GM04504 (cell line): Measurements from ENCODE around the gene NUP210L.
"Not testable (repeated sequence)": the region's sequence is repeated elsewhere in the genome, so short reads cannot be mapped to it uniquely, and the experiment has no call there.

Experiments
- DNase-seq: peaks from one replicate; pipeline ENCODE4 v3.0.0-alpha.2; 2012; ENCODE audit warnings: low read depth

Gene NUP210L

DNA sequence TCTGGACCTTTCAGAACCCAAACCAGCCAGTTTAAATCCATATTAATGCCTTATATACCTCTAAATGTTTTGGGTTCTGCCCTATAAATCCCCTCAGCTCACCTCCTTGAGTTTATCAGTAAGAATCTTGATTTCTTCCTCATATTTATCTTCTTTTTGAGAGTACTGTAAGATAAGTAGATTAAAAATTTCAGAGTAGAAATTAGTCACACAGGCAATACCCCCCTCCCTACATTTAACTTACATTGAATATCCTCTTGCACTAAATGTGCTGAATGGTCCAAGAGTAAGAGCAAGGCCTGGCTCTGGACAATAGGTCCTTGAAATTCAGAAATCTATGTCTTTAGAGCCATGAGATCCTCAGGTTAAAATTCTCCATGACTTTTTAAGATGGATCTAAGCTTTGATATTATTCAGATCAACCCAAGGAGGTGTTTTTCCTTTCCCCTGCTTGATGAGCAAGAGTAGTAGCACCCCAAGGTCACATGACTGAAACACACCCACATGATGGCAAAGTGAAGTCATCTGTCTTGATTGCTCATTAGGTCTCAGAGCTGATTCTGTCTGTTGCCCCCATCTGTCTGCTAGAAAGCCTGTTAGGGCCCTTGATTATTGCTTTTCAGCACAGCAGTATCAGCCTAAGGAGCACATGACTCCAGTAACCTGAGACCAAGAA is 15.8 kb upstream of the NUP210L start:
- DNase-seq, result no peak

DNA sequence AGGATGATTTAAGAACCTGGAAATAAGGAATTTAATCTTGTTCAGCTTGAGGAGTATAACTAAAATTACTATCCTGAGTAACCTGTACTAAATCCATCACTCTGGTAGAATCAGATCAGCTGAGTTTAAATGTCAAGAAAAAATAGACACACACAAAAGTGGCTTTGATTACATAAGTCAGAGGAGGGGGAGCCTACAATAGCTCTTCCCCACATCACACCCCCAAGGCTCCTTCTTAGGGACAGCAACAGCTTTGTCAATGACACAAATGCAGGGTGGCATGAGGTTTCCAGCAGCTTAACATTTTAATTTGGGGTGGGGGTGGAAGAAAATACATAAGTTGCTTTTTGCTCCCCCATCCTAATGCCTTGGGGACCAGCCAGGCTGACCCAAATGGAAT is 12.6 kb upstream of the NUP210L start:
- DNase-seq, result no peak

DNA sequence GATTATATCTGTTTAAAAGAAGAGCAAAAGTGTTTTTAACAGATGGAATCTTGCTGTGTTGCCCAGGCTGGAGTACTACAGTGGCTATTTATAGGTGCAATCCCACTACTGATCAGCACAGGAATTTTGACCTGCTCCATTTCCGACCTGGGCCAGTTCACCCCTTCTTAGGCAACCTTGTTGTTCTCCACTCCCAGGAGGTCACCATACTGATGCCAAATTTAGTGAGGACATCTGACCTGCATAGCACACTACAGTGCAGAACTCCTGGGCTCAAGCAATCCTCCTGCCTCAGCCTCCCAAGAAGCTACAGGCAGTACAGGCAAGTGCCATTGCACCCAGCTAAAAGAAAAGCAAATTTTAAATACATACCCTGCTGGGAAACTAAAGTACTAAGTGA is 11.3 kb upstream of the NUP210L start:
- DNase-seq, result no peak

DNA sequence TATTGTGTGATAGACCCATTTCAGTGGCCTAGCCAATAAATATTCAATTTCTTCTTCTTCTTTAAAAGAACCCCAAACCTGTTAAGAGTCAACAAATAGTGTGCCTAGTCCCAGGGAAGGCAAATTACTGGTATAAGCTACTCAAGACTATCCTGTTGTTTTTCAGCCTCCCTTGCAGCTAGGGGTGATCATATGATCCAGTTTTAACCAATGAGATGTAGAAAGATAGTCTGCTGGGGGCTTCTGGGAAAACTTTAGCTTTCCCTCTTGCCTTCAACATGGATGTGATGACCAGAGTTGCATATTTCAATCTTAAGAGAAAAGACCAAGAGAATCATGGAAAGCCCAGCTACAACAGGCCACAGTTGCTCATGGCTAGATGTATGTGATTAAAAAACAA is 4.7 kb upstream of the NUP210L start:
- no peak for DNase-seq

DNA sequence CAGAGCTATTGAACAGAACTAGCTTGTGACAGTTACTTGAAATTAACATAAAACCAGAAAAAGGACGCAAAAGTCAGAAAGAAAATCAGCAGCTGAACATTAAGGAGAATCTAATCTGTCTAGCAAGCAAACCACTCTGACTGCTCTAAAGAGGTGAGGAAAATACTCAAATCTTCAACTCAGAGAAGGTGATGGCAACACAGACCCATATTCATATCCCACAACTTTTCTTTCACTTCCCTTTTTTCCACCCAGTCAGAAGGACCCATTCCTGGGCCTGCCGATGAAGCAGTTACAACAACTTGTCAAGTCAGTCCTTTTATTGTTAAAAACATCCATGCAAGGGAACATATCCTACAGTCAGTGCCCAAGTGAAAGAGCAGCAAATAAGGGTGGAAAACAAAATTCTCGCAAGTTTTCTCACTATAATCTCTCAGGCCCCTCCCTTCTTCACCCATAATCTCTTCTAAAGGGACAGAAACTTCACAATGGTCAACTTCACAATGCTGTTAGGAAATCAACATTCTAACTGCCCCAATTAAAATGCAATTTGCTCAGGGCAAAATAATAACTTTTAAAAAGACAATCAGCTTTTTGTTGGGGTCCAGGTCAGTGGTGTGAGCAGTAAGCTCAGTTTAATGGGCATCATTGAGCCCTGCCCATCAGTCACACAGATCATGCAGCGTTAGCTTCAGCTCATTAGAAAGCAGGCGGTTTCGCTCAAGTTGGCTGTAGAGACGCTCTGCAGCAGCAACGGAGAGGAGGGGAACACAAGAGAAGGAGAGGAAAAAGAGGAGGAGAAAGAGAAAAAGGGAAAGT is 3.6 kb upstream of the NUP210L start:
- DNase-seq, result no peak

DNA sequence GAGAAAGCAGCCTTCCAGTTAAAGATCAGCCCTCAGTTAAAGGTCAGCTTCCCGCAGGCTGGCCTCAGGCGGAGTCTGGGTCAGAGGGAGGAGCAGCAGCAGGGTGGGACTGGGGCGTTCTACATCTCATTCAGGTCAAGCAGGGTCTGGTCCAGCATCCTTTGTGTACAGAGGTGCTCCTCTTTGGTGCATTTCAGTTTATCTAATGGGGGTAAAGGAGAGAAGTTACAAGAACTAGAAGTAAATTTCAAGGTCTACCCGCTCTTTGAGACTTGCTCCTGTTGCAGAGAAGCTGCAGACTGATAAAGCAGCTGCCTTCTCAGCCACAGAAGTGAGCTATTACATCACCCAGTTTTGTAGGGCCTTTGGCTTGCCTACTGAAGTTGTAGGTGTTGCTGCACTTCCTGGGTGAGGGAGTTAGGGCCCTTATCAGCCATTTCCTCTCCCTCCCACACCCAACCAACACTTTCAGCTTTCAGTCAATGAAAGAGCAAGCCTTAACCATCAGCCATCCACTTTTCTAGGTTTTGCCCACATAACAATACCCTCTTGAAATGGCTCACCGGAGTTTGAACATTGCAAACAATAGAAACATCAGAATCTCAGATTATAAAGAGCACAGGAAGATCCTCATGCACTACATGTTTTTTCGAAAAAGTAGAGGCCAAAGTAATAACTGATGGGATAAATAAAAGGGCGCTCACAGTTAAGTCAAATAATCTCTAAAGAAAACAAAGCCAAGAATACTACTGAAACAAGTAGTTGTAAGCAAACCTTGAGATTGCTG is 2.8 kb upstream of the NUP210L start:
- DNase-seq, result no peak

DNA sequence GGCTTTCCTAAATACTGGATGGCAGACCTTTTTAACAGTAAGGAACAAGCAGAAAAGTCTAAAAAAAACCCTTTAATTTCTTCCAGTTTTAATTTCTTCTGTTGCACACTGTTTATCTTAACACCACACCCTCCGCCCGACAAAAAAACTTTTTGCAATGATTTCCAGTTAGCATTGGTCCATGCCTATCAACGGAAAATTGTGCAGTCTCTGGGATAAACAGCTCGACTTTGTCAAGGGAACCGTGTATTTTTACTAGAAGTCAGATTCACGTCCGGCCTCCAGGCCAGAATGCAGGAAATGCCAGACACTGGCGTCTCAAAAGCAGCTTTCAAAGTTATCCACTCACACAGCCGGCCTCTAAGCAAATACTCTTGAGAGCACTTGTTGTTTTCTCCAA is 378 bp upstream of the NUP210L start:
- DNase-seq, result no peak

DNA sequence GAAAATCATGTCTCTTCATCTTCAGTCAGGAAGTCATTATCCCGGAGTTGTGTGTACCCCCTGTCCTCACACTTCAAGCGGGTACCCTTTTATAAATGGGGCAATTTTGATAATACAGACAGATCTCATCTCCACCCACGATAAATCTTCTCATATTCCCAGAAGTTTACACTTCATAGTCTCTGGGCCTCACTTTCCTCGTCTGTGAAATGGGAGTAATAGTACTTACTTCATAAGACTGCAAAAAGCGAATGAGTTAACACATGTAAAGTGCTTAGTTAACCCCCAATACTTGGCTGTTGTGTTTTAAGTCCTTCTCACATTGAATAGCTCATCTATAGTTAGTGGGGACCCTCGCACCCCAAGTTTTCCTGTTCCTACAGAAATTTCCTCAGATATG is 820 bp downstream of the NUP210L start:
- DNase-seq, result no peak

DNA sequence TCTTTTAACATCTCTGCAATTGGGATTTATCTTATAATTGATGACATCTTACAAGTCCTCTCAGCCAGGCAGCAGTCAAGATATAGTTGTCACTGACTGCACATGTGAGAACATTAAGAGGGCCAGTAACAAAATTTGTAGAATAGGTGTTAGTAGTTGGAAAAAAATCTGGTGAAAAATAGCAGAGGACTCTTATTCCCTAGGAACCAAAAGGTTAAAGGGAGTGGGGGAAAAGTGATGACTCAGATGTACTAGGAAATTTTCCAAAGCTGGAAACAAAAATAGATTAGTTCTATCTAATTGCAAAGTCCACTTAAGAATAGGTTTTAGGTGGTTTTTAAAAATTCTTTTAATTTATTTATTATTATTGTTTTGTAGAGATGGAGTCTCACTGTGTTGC is 3.6 kb downstream of the NUP210L start:
- DNase-seq, result no peak

DNA sequence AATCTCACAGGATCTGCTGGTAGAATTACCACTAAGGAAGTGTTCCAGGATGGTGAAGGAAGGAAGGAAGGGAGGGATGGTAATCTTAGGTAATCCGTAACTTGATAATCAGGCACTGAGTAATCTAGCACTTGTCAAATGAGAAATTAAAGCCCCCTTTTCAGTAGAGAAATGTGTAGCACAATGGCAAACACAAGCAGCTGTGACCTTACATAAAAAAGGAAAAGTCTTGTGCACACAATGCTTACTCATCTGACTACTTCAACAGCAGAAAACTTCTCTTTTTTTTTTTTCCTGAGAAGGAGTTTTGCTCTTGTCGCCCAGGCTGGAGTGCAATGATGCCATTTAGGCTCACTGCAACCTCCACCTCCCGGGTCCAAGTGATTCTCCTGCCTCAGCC is 6.1 kb downstream of the NUP210L start:
- DNase-seq, result no peak

DNA sequence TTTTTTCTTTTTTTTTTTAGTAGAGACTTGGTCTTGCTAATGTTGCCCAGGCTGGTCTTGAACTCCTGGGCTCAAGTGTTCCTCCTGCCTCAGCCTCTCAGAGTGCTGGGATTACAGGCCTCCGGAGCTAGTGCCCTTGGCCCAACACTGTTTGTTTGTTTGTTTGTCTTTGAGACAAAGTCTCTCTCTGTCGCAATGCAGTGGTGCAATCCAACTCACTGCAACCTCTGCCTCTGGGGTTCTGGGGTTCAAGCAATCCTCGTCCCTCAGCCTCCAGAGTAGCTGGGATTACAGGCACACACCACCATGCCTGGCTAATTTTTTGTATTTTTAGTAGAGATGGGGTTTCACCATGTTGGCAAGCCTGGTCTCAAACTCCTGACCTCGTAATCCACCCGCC is 7.4 kb downstream of the NUP210L start:
- not testable (repeated sequence) for DNase-seq

DNA sequence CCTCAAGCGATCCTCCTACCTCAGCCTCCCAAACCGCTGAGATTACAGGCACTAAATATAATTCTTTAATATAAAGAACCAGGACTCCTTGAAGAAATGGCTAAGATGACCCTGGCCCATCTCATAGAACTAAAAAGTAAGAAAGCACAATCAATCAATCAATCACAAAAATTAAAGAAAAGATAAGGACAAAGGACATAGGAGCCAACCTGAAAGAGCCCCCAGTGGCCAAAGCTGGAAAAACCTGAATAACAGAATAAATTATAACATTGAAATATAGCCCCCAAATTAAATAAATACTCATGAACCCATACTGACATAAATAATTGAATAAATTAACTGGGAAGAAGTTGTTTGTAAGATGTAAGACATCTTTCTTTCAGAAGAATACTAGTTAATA is 8.9 kb downstream of the NUP210L start:
- DNase-seq, result no peak

DNA sequence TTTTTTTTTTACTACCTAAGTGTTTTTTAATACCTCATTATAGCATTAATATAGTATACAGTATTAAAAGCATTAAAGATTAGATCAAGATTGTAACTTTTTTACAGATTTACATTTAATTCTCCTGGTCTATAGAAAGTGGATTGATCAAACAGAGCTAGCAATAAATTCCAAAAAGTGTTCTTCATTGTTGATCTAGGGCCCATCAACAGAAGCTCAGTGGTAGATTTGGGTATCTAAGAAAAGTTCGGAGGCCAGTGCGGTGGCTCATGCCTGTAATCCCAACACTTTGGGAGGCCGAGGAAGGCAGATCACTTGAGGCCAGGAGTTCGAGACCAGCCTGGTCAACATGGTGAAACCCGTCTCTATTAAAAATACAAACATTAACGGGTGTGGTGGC is 12.5 kb downstream of the NUP210L start:
- DNase-seq, result no peak

DNA sequence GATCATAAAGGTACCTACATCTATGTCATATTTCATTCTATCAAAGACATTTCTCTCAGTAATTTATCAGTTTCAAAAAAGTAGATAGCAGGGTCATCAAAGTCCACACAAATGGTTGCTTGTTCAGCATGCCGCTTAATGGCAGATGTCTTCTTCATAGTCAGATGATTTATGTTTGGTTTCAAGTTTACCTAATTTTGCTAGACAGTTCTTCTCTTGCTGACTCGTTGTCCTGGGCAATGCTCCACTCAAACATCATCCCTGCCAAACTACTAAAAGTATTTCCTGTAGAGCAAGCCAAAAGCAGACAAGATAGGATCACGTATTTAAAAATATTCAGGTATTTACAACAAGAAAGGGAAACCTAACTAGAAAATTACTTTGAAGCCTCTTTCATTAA is 13.6 kb downstream of the NUP210L start:
- peak; percentile 36 for DNase-seq

DNA sequence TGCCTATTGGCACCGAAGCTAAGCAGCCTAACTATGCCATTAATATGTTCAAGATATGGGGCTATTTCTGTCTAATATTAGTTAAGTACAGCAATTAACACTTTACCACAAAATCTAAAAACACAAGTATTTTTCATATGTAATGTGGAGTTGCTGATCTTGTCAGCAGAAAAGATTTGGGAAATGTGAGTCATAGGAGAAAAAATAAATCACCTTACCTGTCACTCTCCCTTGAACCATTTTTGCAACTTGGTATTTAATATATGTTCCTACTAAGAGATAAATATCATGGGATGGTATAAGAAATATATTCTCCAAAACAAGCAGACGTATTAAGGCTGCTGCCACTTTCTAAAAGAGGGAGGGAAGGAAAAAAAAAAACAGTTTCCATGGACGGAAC is 17.0 kb downstream of the NUP210L start:
- no peak for DNase-seq

DNA sequence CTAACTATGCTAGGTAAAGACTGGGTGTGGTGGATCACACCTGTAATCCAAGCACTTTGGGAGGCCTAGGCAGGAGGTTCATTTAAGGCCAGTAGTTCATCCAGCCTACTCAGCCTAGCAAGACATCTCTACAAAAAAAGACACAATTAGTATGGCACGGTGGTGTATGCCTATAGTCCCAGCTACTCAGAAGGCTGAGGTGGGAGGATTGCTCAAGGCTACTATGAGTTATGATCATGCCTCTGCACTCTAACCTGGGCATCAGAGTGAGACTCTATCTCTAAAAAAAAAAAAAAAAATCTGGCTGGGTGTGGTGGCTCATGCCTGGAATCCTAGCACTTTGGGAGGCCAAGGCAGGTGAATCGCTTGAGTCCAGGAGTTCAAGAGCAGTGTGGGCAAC is 21.6 kb downstream of the NUP210L start:
- no peak for DNase-seq

DNA sequence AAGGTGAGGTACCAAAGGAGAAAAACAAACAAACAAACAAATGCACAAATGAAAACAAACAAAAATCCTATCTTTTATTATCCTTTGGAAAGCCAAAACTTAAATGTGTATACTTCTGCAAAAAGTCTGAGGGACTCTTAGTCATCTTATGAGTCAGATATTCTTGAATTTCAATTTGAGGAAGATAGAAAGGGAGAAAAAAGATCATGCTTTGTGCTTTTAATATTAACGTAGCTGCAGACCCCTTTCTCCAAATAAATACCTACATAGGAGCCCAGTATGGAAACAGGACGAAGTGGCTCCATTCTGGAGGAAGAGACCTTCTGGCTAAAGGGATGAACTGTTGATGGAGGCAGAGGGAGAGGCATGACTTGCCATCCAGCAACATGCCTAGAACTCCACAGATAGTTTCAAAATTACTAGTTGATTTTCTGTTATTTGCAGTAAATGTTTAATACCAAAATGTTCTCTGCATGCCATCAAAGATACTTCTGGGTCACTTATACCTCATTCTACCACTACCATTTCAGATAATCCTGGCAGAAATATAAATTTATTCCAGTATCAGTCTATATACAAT is 25.4 kb downstream of the NUP210L start:
- DNase-seq, result no peak

DNA sequence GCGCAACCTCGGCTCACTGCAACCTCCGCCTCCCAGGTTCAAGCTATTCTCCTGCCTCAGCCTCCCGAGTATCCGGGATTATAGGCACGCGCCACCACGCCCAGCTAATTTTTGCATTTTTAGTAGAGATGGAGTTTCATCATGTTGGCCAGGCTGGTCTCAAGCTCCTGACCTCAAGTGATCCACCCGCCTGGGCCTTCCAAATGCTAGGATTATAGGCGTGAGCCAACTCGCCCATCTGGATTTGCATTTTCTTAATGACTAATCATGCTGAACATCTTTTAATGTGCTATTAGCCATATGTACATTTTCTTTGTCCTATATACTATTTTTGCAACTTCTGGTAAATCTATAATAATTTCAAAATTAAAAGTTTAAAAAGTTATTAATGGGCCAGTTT is 31.7 kb downstream of the NUP210L start:
- DNase-seq, result not testable (repeated sequence)

DNA sequence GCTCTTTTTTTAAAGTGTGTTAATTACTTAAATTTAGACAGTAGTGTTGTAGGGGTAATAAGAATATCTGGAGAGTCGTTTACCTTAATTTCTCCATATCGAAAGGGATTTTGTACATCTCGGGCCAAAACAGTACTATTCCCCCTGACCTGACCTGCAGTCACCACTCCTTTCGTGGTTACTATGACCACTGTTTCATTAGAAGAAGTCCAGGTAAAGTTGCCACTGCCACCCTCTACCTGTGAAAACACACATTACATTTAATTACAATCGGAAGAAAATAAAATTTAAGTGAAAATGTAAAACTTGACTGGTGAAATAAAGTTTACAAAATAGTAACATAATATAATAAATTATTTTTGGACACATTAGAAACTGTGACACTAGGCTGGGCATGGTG is 37.2 kb downstream of the NUP210L start:
- DNase-seq, result no peak

DNA sequence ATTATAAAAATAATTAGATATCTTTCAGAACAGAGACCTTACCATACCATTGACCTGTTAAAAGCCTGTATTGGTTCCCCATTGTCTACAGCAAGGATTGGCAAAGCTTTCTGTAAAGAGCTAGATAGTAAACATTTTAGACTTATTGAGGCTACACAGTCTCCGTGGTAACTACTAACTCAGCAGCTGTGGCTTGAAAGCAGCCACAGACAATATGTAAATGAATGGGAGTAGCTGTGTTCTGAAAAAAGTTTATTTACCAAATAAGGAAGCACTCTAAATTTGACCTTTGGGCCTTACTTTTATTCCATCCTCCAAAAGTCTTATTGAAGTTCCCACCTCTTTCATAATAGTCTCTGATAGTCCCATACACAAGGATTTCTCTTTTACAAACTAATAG is 39.7 kb downstream of the NUP210L start:
- no peak for DNase-seq

DNA sequence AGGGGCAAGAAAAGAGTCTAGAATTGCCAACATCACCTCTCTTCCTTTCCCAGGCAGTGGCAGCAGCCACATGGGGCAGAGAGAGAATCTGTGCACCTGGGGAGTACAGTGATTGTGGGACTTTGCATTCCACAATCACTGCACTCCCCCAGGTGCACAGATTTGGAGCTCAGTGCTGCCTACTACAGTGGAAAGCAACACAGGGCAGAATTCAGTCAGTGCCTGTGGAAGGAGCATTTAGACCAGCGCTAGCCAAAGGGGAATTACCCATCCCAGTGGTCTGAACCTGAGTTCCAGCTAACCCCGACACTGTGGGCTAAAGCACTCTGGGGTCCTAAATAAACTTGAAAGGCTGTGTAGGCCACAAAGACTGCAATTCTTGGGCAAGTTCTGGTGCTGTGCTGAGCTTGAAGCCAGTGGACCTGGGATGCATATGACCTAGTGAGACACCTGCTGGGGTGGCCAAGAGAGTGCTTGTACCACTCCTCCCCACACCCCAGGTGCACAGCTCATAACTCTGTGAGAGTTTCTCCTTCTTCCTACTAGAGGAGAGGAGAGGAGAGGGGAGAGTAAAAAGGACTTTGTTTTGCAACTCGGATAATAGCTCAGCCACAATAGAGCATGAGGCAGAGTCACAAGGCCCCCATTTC is 50.3 kb downstream of the NUP210L start:
- no peak for DNase-seq

DNA sequence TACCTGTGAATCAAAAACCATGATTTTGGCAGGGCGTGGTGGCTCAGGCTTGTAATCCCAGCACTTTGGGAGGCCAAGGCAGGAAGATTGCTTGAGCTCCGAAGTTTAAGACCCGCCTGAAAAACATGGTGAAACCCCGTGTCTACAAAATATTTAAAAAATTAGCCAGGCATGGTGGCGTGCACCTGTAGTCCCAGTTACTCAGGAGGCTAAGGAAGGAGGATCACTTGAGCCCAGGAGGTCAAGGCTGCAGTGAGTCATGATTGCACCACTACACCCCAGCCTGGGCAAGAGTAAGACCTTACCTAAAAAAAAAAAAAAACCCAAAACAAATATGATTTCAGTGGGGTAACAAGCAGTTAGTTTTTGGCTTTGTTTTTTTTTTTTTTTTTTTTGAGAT is 54.7 kb downstream of the NUP210L start:
- not testable (repeated sequence) for DNase-seq
